ENCODE measurements around the gene MLYCD.
"Not testable (repeated sequence)": the region's sequence is repeated elsewhere in the genome, so short reads cannot be mapped to it uniquely, and the experiment has no call there.

Gene MLYCD

GRCh38 chr16:83942815-83943515 is 44.0 kb downstream of the MLYCD start:
- no peak for DNase-seq

- no peak for DNase-seq
Observed at GRCh38 chr16:83943516-83944050, 44.7 kb downstream of the MLYCD start.

GRCh38 chr16:83945587-83945986 is 46.7 kb downstream of the MLYCD start:
- DNase-seq = no peak

- DNase-seq = no peak
Observed at GRCh38 chr16:83946154-83946780, 47.4 kb downstream of the MLYCD start.

GRCh38 chr16:83946781-83947566 is 48.1 kb downstream of the MLYCD start:
- DNase-seq = no peak

GRCh38 chr16:83947642-83948234 is 48.8 kb downstream of the MLYCD start:
- no peak for DNase-seq

- no peak for DNase-seq
Observed at GRCh38 chr16:83948914-83949723, 50.2 kb downstream of the MLYCD start.

GRCh38 chr16:83949724-83950001 is 50.7 kb downstream of the MLYCD start:
- no peak for DNase-seq

- DNase-seq = not testable (repeated sequence)
Observed at GRCh38 chr16:83950862-83951399, 52.0 kb downstream of the MLYCD start.

- no peak for DNase-seq
Observed at GRCh38 chr16:83951544-83951943, 52.6 kb downstream of the MLYCD start.

GRCh38 chr16:83952587-83952939 is 53.6 kb downstream of the MLYCD start:
- peak; percentile 34 for DNase-seq

GRCh38 chr16:83952940-83953795 is 54.3 kb downstream of the MLYCD start, which contains the start of gene OSGIN1:
OSGIN1 (plus strand) TSS chr16:83953240; CDS start chr16:83957672, 4,432 bp downstream.
- DNase-seq = peak; percentile 61

GRCh38 chr16:83953796-83954576 is 55.1 kb downstream of the MLYCD start:
- peak; percentile 17 for DNase-seq

GRCh38 chr16:83954577-83955016 is 55.7 kb downstream of the MLYCD start:
- no peak for DNase-seq

- no peak for DNase-seq
Observed at GRCh38 chr16:83955218-83956130, 56.6 kb downstream of the MLYCD start.

- DNase-seq = peak; percentile 63
Observed at GRCh38 chr16:83956336-83957289, 57.7 kb downstream of the MLYCD start.

- DNase-seq = no peak
Observed at GRCh38 chr16:83957296-83957855, 58.5 kb downstream of the MLYCD start.

Measured in NCI-H345 (cell line).